GM21526 (cell line): Measurements from ENCODE around the gene SETBP1.

ENCODE experiments used
- ATAC-seq: cut with Tn5 transposase; IDR thresholded peaks from one replicate; pipeline ENCODE4 v1.9.1; 2021; ENCODE audit warnings: moderate library complexity; ENCODE audit not compliant: unreplicated experiment, low FRiP score

Gene SETBP1

GRCh38 chr18:44893966-44894365 lies 213.3 kb downstream of the SETBP1 start:
- ATAC-seq: no peak

GRCh38 chr18:44895176-44895798 lies 214.6 kb downstream of the SETBP1 start:
- no peak for ATAC-seq

- ATAC-seq: no peak
These were observed 216.2 kb downstream of the SETBP1 start for GRCh38 chr18:44896846-44897245.

GRCh38 chr18:44897411-44897810 lies 216.7 kb downstream of the SETBP1 start:
- no peak for ATAC-seq

GRCh38 chr18:44897816-44898215 lies 217.1 kb downstream of the SETBP1 start:
- no peak for ATAC-seq

GRCh38 chr18:44898498-44898897 lies 217.8 kb downstream of the SETBP1 start:
- ATAC-seq: no peak

- ATAC-seq: no peak
These were observed 219.1 kb downstream of the SETBP1 start for GRCh38 chr18:44899832-44900231.

GRCh38 chr18:44900627-44901026 lies 219.9 kb downstream of the SETBP1 start:
- ATAC-seq: no peak

- no peak for ATAC-seq
These were observed 220.6 kb downstream of the SETBP1 start for GRCh38 chr18:44901283-44901682.

GRCh38 chr18:44903327-44903726 lies 222.6 kb downstream of the SETBP1 start:
- no peak for ATAC-seq

- ATAC-seq: no peak
These were observed 224.1 kb downstream of the SETBP1 start for GRCh38 chr18:44904768-44905167.

- peak; percentile 86 for ATAC-seq
These were observed 228.6 kb downstream of the SETBP1 start for GRCh38 chr18:44909191-44909719.

GRCh38 chr18:44911260-44911659 lies 230.6 kb downstream of the SETBP1 start:
- ATAC-seq: no peak

GRCh38 chr18:44911773-44912172 lies 231.1 kb downstream of the SETBP1 start:
- no peak for ATAC-seq

GRCh38 chr18:44912740-44913478 lies 232.2 kb downstream of the SETBP1 start:
- ATAC-seq: no peak

- no peak for ATAC-seq
These were observed 233.3 kb downstream of the SETBP1 start for GRCh38 chr18:44914028-44914427.

- no peak for ATAC-seq
These were observed 234.5 kb downstream of the SETBP1 start for GRCh38 chr18:44915213-44915612.

GRCh38 chr18:44915661-44916060 lies 235.0 kb downstream of the SETBP1 start:
- ATAC-seq: no peak

- no peak for ATAC-seq
These were observed 235.9 kb downstream of the SETBP1 start for GRCh38 chr18:44916429-44917207.

GRCh38 chr18:44917216-44918141 lies 236.8 kb downstream of the SETBP1 start:
- ATAC-seq: no peak
